Right lobe of liver (tissue), 4 donors: ENCODE measurements around the gene SLC39A1.

Source experiments
- POLR2A ChIP-seq: fragments of 450-650 bp; IDR thresholded peaks from one replicate; pipeline ENCODE4 v1.6.1; 2017; ENCODE audit warnings: antibody characterized with exemption, mild to moderate bottlenecking
- TF ChIP-seq, protein P1 (sequence below), 4 donors: fragments of 200-600 bp in 3 of 4; fragments of 450-650 bp in 1 of 4; IDR thresholded peaks; one replicate each; pipeline versions ENCODE4 v1.5.1 to v1.8.0; 2016 to 2022; ENCODE audit warnings: antibody characterized with exemption in 4 of 4, mild to moderate bottlenecking in 2 of 4
- donor health status: DM: no; HTN: no; CAD: no.
- donor health status: DM: no; HTN: no; CAD: no.
- donor health status: DM: no; HTN: yes; CAD: no.

DNA sequence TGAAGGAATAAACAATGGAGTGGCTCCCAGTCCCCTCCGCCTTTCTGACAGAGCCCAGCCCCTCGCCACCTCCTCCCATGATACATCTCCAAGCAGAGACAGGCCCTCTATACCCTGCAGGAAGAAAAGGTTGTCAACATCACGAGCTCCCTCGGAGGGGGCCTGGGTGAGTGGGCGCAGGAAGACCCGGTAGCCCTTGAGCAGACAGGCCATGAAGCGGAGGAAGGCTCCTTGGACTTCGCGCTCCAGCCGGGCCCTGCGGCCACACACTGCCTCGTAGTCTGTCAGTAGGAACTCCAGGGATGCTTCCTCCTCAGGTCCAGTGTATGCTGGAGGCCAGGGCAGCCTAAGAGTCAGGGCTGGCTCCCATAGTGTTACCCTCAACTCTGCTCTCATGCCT lies 23.9 kb downstream of the SLC39A1 start:
- TF ChIP-seq, protein P1, sequence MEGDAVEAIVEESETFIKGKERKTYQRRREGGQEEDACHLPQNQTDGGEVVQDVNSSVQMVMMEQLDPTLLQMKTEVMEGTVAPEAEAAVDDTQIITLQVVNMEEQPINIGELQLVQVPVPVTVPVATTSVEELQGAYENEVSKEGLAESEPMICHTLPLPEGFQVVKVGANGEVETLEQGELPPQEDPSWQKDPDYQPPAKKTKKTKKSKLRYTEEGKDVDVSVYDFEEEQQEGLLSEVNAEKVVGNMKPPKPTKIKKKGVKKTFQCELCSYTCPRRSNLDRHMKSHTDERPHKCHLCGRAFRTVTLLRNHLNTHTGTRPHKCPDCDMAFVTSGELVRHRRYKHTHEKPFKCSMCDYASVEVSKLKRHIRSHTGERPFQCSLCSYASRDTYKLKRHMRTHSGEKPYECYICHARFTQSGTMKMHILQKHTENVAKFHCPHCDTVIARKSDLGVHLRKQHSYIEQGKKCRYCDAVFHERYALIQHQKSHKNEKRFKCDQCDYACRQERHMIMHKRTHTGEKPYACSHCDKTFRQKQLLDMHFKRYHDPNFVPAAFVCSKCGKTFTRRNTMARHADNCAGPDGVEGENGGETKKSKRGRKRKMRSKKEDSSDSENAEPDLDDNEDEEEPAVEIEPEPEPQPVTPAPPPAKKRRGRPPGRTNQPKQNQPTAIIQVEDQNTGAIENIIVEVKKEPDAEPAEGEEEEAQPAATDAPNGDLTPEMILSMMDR (IDR thresholded peaks at IDR 0.05): no peak
- no peak for TF ChIP-seq POLR2A
